ENCODE data around the gene MB21D2. TPM values are rescaled to one million over a fixed set of nuclear protein-coding genes. Genes with fewer than 3 reads are reported as not detected.

The MB21D2 gene
- total RNA-seq, 1 donor from 2014 or later = 15.1 TPM

GRCh38 chr3:192947421-192947820, 29.8 kb upstream of the MB21D2 start:
- Histone ChIP-seq H3K9me3 (ENCODE audit: low read depth) (no peaks in the 10 kb centered on the region), H3K4me3 (no peak overlapping the region), H3K27ac (no peak overlapping the region), H3F3A (ENCODE audit: low read depth) (no peaks in the 10 kb centered on the region), H3K4me1 (peaks cover 3% of the 10 kb centered on the region), H3K27me3 (no peaks in the 10 kb centered on the region), H3K36me3 (no peaks in the 10 kb centered on the region), H3K79me2 (ENCODE audit: low read depth) (no peaks in the 10 kb centered on the region), H3K4me2 (no peak overlapping the region), H2AFZ (replicated peaks) (no peak overlapping the region), H3K9ac (no peak overlapping the region), H4K20me1 (ENCODE audit: low read depth) (no peaks in the 10 kb centered on the region)
- no peak for DNase-seq (ENCODE audit: low spot score)
- Mint-ChIP-seq H3K36me3 (no peaks in the 10 kb centered on the region), H3K9me3 (no peaks in the 10 kb centered on the region), H3K27me3 (ENCODE audit: insufficient read depth, low read depth) (peaks cover 2% of the 10 kb centered on the region), H3K27ac (no peak overlapping the region), H3K4me3 (no peak overlapping the region), H3K4me1 (no peaks in the 10 kb centered on the region)
- TF ChIP-seq EZH2 (IDR thresholded peaks at IDR 0.05) (no peak), CTCF (IDR thresholded peaks at IDR 0.05) (no peak), EZH2phosphoT487 (IDR thresholded peaks at IDR 0.05) (no peak)

DNA sequence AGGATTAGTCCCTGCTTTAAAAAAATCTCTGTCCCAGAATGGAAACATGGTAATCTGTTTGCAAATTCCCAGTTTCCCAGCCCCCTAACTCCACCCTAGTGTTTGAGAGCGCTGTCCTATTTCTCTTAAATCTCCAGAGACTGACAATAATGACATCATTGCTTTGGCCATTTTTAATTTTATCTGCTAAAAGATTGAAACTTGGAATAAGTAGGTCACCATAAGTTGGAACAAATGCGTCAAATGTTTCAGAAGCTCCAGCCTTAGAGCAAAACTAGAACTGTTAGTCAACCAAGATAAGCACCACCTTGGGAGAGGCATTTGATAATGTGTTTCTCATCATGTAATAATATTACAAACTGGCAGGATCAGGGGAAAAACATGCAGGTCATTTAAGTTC, 25.7 kb upstream of the MB21D2 start:
- Mint-ChIP-seq H3K9me3 (peaks cover 1% of the 10 kb centered on the region), H3K27me3 (ENCODE audit: insufficient read depth, low read depth) (peaks cover 2% of the 10 kb centered on the region), H3K36me3 (no peaks in the 10 kb centered on the region), H3K4me1 (no peaks in the 10 kb centered on the region), H3K4me3 (no peak overlapping the region), H3K27ac (no peak overlapping the region)
- no peak for TF ChIP-seq CTCF (IDR thresholded peaks at IDR 0.05)
- TF ChIP-seq EZH2phosphoT487 (IDR thresholded peaks at IDR 0.05) = no peak
- no peak for TF ChIP-seq EZH2 (IDR thresholded peaks at IDR 0.05)
- peaks cover 3% of the 10 kb centered on the region for H3K4me1 ChIP-seq
- H3K27me3 ChIP-seq = no peaks in the 10 kb centered on the region
- H3K4me2 ChIP-seq = no peak overlapping the region
- H3K9ac ChIP-seq = no peak overlapping the region
- no peaks in the 10 kb centered on the region for H3F3A ChIP-seq (ENCODE audit: low read depth)
- no peaks in the 10 kb centered on the region for H3K36me3 ChIP-seq
- no peaks in the 10 kb centered on the region for H3K9me3 ChIP-seq (ENCODE audit: low read depth)
- H4K20me1 ChIP-seq (ENCODE audit: low read depth) = no peaks in the 10 kb centered on the region
- H3K79me2 ChIP-seq (ENCODE audit: low read depth) = no peaks in the 10 kb centered on the region
- no peak for DNase-seq (ENCODE audit: low spot score)
- no peak overlapping the region for H2AFZ ChIP-seq (replicated peaks)
- H3K27ac ChIP-seq = no peak overlapping the region
- no peak overlapping the region for H3K4me3 ChIP-seq

DNA sequence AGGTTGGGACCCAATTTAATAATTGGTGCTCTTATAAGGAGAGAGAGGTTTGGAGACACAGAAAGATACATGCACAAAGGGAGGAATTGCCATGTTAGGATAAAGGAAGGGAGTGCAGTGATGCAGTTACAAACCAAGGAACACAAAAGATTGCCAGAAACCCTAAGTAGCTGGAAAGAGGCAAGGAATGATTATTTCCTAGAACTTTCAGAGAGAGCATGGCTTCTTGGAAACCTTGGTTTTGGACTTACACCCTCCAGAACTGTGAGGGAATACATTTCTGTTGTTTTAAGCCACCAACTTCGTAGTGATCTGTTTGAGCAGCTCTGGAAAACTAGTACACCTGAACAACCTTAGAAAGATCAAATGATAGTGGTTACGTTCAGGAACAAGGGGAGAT, 25.0 kb upstream of the MB21D2 start:
- no peaks in the 10 kb centered on the region for H3K4me1 Mint-ChIP-seq
- Histone ChIP-seq H3K27me3 (no peaks in the 10 kb centered on the region), H3F3A (ENCODE audit: low read depth) (no peaks in the 10 kb centered on the region), H3K9me3 (ENCODE audit: low read depth) (no peaks in the 10 kb centered on the region), H3K36me3 (no peaks in the 10 kb centered on the region), H3K9ac (no peak overlapping the region), H3K4me1 (peaks cover 3% of the 10 kb centered on the region), H3K4me3 (no peak overlapping the region), H2AFZ (replicated peaks) (no peak overlapping the region), H3K4me2 (no peak overlapping the region), H3K27ac (no peak overlapping the region), H4K20me1 (ENCODE audit: low read depth) (no peaks in the 10 kb centered on the region), H3K79me2 (ENCODE audit: low read depth) (no peaks in the 10 kb centered on the region)
- H3K4me3 Mint-ChIP-seq = no peak overlapping the region
- H3K36me3 Mint-ChIP-seq = no peaks in the 10 kb centered on the region
- H3K27me3 Mint-ChIP-seq (ENCODE audit: insufficient read depth, low read depth) = peaks cover 2% of the 10 kb centered on the region
- no peak for DNase-seq (ENCODE audit: low spot score)
- peaks cover 2% of the 10 kb centered on the region for H3K9me3 Mint-ChIP-seq
- no peak for TF ChIP-seq EZH2phosphoT487 (IDR thresholded peaks at IDR 0.05)
- TF ChIP-seq CTCF (IDR thresholded peaks at IDR 0.05) = no peak
- TF ChIP-seq EZH2 (IDR thresholded peaks at IDR 0.05) = no peak
- no peak overlapping the region for H3K27ac Mint-ChIP-seq
